ENCODE data around the gene GIPC2.

DNA sequence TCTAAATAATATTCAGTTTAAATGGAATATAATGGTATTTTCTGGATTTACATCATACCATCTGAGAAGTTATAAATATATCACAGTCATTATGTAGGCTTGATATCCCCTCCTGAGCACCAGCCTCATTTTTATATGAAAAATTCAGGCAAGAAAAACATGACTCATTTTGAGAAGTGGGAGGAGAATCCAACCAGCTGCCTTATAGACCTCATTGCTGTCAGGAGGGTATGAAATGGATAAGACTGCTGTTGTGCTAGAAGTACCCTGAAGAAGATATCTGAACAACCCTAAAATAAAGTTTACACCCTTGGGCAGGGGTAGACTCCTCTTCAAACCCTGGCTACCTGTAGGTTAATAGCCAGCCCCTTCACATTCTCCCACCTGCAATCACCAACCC lies 8.8 kb downstream of the GIPC2 start:
- TF ChIP-seq RAD21 (IDR thresholded peaks at IDR 0.05; ENCODE audit: low read depth) (no peak), REST (IDR thresholded peaks at IDR 0.05; ENCODE audit: low read depth) (no peak), EGR1 (IDR thresholded peaks at IDR 0.05; ENCODE audit: low read depth) (no peak), CBX3 (IDR thresholded peaks at IDR 0.05; ENCODE audit: low read depth) (no peak), SRF (IDR thresholded peaks at IDR 0.05; ENCODE audit: low read depth) (no peak), JUND (IDR thresholded peaks at IDR 0.05) (no peak), POLR2A (IDR thresholded peaks at IDR 0.05; ENCODE audit: borderline replicate concordance, extremely low read depth, insufficient read depth, insufficient read length) (no peak), CEBPB (IDR thresholded peaks at IDR 0.05; ENCODE audit: low read depth) (no peak), ELF1 (IDR thresholded peaks at IDR 0.05; ENCODE audit: borderline replicate concordance, low read depth) (no peak)
- TF ChIP-seq, protein P1, sequence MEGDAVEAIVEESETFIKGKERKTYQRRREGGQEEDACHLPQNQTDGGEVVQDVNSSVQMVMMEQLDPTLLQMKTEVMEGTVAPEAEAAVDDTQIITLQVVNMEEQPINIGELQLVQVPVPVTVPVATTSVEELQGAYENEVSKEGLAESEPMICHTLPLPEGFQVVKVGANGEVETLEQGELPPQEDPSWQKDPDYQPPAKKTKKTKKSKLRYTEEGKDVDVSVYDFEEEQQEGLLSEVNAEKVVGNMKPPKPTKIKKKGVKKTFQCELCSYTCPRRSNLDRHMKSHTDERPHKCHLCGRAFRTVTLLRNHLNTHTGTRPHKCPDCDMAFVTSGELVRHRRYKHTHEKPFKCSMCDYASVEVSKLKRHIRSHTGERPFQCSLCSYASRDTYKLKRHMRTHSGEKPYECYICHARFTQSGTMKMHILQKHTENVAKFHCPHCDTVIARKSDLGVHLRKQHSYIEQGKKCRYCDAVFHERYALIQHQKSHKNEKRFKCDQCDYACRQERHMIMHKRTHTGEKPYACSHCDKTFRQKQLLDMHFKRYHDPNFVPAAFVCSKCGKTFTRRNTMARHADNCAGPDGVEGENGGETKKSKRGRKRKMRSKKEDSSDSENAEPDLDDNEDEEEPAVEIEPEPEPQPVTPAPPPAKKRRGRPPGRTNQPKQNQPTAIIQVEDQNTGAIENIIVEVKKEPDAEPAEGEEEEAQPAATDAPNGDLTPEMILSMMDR (IDR thresholded peaks at IDR 0.05 in 2 of 3, conservative IDR thresholded peaks at IDR 0.05 in 1 of 3; ENCODE audit: borderline replicate concordance in 1 of 3, insufficient read depth in 1 of 3, low read depth in 2 of 3, low read length in 2 of 3): no peak
- TF ChIP-seq, protein P2, sequence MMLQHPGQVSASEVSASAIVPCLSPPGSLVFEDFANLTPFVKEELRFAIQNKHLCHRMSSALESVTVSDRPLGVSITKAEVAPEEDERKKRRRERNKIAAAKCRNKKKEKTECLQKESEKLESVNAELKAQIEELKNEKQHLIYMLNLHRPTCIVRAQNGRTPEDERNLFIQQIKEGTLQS (IDR thresholded peaks at IDR 0.05): no peak

Measured in HCT116 (cell line).